Ascending aorta (tissue), 2 donors: ENCODE measurements around the gene PXMP4. TPM values are rescaled to one million over a fixed set of nuclear protein-coding genes. Genes with fewer than 3 reads are reported as not detected.

ENCODE experiments used
- DNase-seq, 2 donors: peaks; one replicate each; pipeline ENCODE4 v3.0.0-alpha.2; 2019; ENCODE audit warnings: low spot score in 2 of 2
- H3K27ac ChIP-seq, 2 donors: fragments of 200-600 bp; sonication (generic); one replicate each; pipeline ENCODE4 v1.5.1; 2016 to 2017; ENCODE audit warnings: mild to moderate bottlenecking in 1 of 2
- H3K27me3 ChIP-seq: fragments of 200-600 bp; sonication (generic); one replicate; pipeline ENCODE4 v1.5.1; 2017
- H3K36me3 ChIP-seq, 2 donors: fragments of 200-600 bp; sonication (generic); one replicate each; pipeline ENCODE4 v1.5.1; 2016
- H3K4me1 ChIP-seq, 2 donors: fragments of 200-600 bp; sonication (generic); one replicate each; pipeline ENCODE4 v1.5.1; 2016 to 2017; ENCODE audit warnings: mild to moderate bottlenecking in 1 of 2
- H3K4me3 ChIP-seq, 2 donors: fragments of 200-600 bp; sonication (generic); one replicate each; pipeline ENCODE4 v1.5.1; 2016 to 2017; ENCODE audit warnings: mild to moderate bottlenecking in 1 of 2
- H3K9me3 ChIP-seq, 2 donors: fragments of 200-600 bp; sonication (generic); one replicate each; pipeline ENCODE4 v1.5.1; 2016
- CTCF ChIP-seq, 3 experiments: fragments of 200-600 bp in 2 of 3; fragments of 450-650 bp in 1 of 3; sonication (generic) in 2 of 3; IDR thresholded peaks; one replicate each; pipeline ENCODE4 v1.5.1; 2016 to 2019; ENCODE audit warnings: antibody characterized with exemption in 3 of 3, mild to moderate bottlenecking in 1 of 3, moderate library complexity in 1 of 3
- intact Hi-C: fragments of 100-400 bp; cut with DNase I; formaldehyde crosslinking; loops from one replicate; pipeline ENCODE4 v1.15.1; 2023
- total RNA-seq: library from RNA; depleted of rRNA; stranded (reverse); fragments of >200 nt; gene quantifications from one replicate; pipeline ENCODE4 v1.1.0, GENCODE V29; 2016

Gene PXMP4
- total RNA-seq, 1 donor from 2014 or later: 38.0 TPM

GRCh38 chr20:33664762-33665144 lies 55.4 kb downstream of the PXMP4 start:
- Histone ChIP-seq H3K27me3 (no peaks in the 10 kb centered on the region), H3K4me3 (no peak overlapping the region), H3K36me3 (peaks cover 4 to 6% of the 10 kb centered on the region in 2 donors), H3K4me1 (peaks cover 9 to 26% of the 10 kb centered on the region in 2 donors), H3K27ac (peak overlapping the region; percentile 96), H3K9me3 (no peaks in the 10 kb centered on the region)
- DNase-seq: peak in 1 of 2 donors; percentile 59
- no peak for TF ChIP-seq CTCF (IDR thresholded peaks at IDR 0.05)
- intact Hi-C loops: loop anchor here (5.0 kb wide), 3 partner anchors 207 to 328 kb away; partner anchors contain the start of genes RALY and SNTA1

- no peaks in the 10 kb centered on the region for H3K9me3 ChIP-seq
- no peaks in the 10 kb centered on the region for H3K27me3 ChIP-seq
- intact Hi-C loops: no loop called here
- H3K4me3 ChIP-seq: peak overlapping the region; percentile 81 to 89
- H3K36me3 ChIP-seq: peaks cover 9 to 12% of the 10 kb centered on the region in 2 donors
- peak in 1 of 2 donors; percentile 64 for DNase-seq
- H3K27ac ChIP-seq: peak overlapping the region; percentile 96
- no peak for TF ChIP-seq CTCF (IDR thresholded peaks at IDR 0.05)
- peaks cover 9 to 26% of the 10 kb centered on the region in 2 donors for H3K4me1 ChIP-seq
Measured at GRCh38 chr20:33664085-33664761, 55.9 kb downstream of the PXMP4 start.

- TF ChIP-seq CTCF (IDR thresholded peaks at IDR 0.05): no peak
- intact Hi-C loops: no loop called here
- DNase-seq: peak in 1 of 2 donors; percentile 89
Measured at GRCh38 chr20:33663161-33664084, 56.7 kb downstream of the PXMP4 start.

GRCh38 chr20:33662172-33662571 lies 57.9 kb downstream of the PXMP4 start, which contains the start of gene C20orf144:
C20orf144 (plus strand) TSS chr20:33662327; CDS start chr20:33662346, 19 bp downstream.
- Histone ChIP-seq H3K4me1 (peaks cover 5 to 21% of the 10 kb centered on the region in 2 donors), H3K27me3 (no peaks in the 10 kb centered on the region), H3K4me3 (peak within 1 kb of the TSS; percentile 81 to 89), H3K27ac (peak within 1 kb of the TSS; percentile 96), H3K36me3 (peaks cover 30 to 31% of the 10 kb centered on the region in 2 donors), H3K9me3 (no peaks in the 10 kb centered on the region)
- no peak for TF ChIP-seq CTCF (IDR thresholded peaks at IDR 0.05)
- intact Hi-C loops: no loop called here
- no peak for DNase-seq

More at GRCh38 chr20:33663161-33664084, 56.7 kb downstream of the PXMP4 start:
- H3K9me3 ChIP-seq: no peaks in the 10 kb centered on the region
- peaks cover 9 to 26% of the 10 kb centered on the region in 2 donors for H3K4me1 ChIP-seq
- peak overlapping the region; percentile 81 to 89 for H3K4me3 ChIP-seq
- no peaks in the 10 kb centered on the region for H3K27me3 ChIP-seq
- peaks cover 17 to 18% of the 10 kb centered on the region in 2 donors for H3K36me3 ChIP-seq
- H3K27ac ChIP-seq: peak overlapping the region; percentile 96

GRCh38 chr20:33660685-33661058 lies 59.4 kb downstream of the PXMP4 start:
- Histone ChIP-seq H3K4me3 (no peak overlapping the region), H3K9me3 (no peaks in the 10 kb centered on the region), H3K4me1 (peaks cover 5 to 14% of the 10 kb centered on the region in 2 donors), H3K27me3 (no peaks in the 10 kb centered on the region), H3K36me3 (peaks cover 33 to 36% of the 10 kb centered on the region in 2 donors), H3K27ac (no peak overlapping the region)
- intact Hi-C loops: no loop called here
- no peak for TF ChIP-seq CTCF (IDR thresholded peaks at IDR 0.05)
- no peak for DNase-seq
